GM23248 (cell line): Measurements from ENCODE around the gene ZFP57.

ENCODE experiments used
- EZH2 ChIP-seq: fragments of 200-600 bp; sonication (generic); IDR thresholded peaks from 2 replicates; pipeline ENCODE4 v1.6.1; 2018; ENCODE audit warnings: antibody characterized with exemption, mild to moderate bottlenecking; ENCODE audit not compliant: insufficient read depth, poor library complexity, severe bottlenecking
- EZH2phosphoT487 ChIP-seq: fragments of 200-600 bp; sonication (generic); IDR thresholded peaks from 2 replicates; pipeline ENCODE4 v1.6.1; 2018; ENCODE audit warnings: antibody characterized with exemption, moderate library complexity, mild to moderate bottlenecking, low read depth; ENCODE audit not compliant: insufficient read depth

GRCh38 chr6:29653452-29654038, 27.4 kb downstream of the ZFP57 start:
- TF ChIP-seq EZH2 (no peak), EZH2phosphoT487 (no peak)
